IPS-NIHi11 (cell line): ENCODE data around the gene GIT1.
A peak's percentile ranks its signal among the peaks of the same experiment; 100 is the strongest.

Experiments used
- DNase-seq: peaks from one replicate; pipeline ENCODE4 v3.0.0; 2012; ENCODE audit warnings: mixed read lengths, low spot score

The GIT1 gene

DNA sequence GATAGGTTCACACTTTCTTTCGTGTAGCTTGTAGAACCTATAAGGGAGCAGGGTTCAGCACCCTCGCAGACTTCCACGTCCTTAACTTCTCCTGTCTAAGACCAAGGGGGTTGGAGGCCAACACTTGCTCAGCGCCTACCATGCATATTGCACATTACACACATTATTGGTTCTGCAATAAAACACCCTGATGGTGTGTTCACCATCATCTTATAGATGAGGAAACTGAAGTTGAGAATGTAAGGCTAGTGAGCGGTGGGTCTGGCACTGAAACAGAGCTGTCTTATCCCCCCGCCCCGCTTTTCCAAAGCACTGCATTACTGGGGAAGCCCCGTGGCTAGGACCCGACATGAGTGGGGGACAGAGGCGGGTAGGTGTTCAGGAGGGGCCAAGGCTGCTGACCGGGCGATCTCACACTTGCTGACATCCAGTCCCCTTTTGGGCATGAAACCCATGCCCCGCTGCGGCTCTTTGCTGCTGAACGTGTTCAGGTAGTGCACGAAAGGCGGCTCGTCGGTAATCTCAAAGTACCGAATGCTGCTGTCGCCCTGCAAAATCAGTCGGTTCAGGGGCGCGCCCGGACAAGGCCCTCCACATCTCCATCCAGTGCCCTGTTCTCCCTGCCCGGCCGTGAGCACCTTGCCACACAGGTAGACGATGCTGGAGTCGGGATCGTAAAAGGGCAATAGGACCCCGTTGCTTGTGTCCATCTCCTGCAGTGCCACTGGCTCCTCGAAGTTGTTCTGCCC is 27.0 kb upstream of the GIT1 start:
- DNase-seq = no peak

DNA sequence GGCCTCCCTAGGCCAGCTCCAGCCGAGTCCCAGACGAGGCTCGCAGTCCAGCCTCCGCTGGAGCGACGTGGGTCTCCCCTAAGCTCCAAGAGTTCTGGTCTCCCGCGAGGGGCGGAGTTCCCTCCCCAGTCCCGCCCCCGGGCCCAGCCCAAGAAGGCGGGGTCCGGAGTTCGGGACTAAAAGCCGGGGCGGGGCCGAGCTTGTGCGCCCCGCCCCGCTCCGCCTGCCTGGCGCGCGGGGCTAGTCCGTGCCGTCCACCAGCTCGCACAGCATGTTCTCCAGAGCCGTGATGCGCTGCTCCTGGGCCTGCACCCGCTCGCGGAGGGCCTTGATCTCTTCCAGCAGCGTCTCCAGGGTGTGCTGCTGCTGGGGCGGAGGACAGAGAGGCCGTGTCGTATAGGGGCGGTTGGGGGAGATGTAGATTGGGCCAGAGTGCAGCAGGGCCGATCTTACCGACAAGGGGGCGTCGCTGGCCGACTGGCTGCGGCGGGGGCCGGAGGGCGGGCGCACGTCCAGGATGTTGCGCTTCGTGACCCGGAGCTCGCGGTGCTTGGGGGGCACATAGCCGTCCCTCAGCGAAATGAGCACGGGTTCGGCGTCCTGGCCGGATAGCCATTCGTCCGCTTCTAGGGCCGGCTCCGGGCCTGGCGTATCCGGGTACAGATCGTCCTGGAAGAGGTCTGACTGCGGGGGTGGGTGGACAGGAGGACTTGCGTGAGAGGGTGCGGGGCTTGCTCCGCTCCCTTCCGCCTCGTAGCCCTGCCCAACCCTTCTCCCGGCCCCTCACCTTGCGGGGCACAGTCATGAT is 26.2 kb upstream of the GIT1 start:
- DNase-seq = peak; percentile 87

DNA sequence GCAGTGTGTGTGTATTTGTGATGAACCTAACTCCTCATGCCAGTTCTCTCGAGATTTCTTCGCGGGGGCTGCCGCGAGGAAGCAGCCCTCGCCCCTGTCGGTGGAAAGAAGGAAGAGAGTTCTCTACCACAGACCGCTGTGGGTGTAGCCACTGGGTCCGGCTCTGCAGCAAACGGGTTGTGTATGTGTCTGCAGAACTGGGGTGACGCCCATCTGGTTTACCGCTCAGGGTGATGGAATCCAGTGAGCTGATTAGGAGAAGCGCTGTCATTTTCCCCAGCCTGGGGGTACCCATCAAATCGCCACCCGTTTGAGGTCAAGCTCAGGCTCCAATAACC is 25.6 kb upstream of the GIT1 start:
- no peak for DNase-seq

DNA sequence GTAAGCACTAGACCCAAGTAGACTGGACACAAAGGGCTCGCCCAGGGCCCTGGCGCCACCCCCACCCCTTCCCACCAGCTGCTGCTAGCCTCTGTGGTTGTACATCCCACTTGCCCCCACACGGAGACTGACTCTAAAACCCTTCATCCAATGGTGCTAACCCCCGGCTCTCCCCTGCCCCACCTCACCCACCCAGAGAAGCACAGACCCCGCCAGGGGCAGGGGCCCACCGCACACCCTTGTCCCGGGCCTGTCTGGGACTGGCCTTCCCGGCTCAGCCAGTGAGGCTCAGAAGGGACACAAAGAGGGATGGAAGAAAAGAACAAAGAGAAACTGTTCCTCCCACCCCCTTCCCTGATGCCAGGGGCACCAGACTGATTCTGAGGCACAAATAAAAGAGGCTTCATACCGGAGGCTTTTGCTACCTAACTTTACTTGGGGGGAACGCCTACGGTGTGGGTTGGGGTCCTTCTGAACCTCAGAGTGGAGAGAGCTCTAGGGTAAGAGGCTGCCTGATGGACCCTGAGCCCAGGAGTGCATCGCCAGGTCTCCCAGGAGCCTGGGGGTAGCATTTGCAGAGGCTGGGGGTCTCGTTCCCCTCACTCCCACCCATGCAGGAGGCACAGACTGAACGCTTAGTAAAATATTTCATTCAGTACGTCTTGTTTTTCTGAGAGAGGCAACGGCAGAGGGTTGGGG is 25.1 kb upstream of the GIT1 start:
- no peak for DNase-seq

DNA sequence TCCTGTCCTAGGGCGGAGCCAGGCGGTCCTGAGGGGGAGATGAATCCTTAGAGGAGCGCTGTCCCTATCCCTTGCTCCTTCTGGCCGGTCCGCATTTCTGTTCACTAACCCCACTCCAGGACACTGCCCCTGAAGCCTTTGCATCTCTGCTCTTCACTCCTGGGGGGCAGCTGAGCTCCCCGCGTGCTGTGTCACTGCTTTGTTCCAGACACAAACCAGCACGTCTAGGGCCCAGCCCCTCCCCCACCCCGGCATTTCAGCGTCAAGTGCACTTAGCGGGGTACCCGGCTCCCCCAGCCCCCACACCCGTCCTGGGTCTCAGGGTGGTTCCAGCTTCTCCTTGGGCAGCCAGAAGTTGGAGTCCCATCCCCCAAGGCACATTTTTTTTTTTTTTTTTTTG is 24.4 kb upstream of the GIT1 start:
- DNase-seq = no peak

DNA sequence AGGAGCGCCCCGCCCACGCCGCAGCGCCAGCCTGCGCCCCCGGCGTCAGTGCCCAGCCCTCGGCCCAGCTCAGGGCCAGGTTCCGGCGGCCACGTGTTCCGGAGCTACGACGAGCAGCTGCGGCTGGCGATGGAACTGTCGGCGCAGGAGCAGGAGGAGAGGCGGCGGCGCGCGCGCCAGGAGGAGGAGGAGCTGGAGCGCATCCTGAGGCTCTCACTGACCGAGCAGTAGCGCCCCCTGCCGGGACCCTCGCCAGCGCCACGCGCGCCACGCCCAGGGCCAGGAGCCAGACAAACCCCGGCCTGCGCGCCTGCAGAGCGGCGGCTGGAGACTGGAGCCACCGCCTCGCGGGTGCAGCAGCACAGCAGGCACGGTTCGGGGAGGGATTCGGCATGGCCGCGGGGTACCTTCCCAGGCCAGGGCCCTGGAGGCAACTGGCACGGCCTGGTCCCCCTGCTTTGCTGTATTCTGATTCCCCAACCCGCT is 23.9 kb upstream of the GIT1 start:
- DNase-seq = peak; percentile 87

DNA sequence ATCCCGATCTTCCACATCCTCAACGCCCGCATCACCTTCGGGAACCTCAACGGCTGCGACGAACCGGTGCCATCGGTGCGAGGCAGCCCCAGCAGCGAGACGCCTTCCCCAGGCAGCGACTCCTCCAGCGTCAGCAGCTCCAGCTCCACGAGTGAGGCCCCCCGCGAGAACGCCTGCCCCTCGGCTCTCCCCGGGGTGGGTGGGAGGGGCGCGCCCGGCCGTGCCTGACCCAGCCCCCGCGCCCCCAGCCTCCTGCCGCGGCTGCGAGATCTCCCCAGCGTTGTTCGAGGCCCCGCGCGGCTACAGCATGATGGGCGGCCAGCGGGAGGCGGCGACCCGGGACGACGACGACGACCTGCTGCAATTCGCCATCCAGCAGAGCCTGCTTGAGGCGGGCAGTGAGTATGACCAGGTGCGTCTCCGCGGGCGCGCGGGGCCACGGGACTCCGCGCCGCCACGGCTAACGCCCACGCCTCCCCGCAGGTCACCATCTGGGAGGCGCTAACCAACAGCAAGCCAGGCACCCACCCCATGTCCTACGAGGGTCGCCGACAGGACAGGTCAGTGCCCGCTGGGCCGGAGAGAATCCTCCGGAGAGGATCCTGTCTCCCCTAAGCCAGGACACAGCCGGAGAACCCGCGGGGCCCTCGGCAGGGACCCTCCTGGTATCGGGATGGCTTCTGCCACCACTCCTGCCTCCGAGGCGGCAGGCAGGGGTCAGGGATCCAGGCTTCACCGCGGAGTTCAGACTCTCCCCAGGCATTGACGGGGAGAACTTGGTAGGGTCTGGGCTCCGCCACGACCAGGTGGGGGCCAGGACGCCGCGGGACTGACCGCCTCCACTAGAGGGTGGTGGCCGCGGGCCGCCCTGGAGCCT is 23.2 kb upstream of the GIT1 start:
- no peak for DNase-seq

DNA sequence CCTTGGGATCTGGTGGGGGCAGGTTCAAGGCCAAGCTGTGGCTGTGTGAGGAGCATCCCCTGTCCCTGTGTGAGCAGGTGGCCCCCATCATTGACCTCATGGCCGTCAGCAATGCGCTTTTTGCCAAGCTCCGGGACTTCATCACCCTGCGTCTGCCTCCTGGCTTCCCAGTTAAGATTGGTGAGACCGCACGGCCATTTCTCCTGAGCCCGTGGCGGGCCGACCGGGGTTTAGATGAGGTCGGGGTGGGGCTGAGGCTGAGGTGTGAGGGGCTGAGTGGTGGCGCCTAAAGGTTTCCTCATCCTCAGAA is 22.6 kb upstream of the GIT1 start:
- DNase-seq = no peak

DNA sequence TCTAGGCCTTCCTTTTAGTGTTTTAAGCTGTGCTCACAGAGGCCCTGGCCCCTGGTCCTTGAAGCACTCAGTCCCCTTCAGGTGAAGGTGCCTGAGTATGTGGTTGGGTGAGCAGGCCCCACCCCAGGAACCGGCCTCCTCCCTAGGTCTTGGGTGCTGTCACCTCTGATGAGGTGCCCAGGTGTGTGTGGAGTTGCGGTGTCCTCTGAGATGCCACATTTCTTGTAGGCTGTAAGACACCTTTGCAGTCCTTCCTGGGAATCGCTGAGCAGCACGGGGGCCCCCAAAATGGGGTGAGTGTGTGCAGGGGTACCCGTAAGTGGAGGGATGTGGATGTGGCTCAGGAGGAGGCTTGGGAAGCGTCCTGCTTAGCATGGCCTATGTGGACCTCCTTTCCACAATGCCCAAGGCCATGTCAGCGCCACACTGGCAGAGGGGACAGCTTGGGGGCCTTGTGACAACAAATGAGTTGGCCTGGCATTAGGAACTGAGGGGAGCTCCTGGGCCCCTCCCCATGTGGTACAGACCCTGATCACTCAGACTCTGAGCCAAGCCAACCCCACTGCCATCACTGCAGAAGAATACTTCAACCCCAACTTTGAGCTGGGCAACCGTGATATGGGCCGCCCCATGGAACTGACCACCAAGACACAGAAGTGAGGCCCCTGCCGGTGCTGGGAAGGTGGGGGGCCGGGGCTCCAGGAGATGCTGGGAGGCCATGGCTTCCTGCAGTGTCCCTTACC is 22.1 kb upstream of the GIT1 start:
- no peak for DNase-seq

DNA sequence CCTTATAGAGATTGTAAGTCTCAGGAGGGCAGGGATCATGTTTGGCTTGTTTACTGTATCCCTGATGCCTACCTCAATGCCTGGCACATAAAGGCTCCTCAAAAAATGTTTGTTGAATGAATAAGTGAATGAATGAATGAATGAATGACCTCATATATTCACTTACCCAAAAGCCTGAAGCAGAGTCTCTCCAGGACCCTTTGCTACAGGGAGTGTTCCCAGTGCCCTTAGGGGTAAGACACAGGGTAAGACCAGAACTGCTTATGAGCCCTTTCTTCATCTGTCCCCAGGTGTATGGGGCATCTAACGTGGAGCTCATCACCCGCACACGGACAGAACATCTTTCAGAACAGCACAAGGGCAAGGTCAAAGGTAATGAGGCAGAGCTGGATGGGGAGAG is 20.9 kb upstream of the GIT1 start:
- DNase-seq = no peak

DNA sequence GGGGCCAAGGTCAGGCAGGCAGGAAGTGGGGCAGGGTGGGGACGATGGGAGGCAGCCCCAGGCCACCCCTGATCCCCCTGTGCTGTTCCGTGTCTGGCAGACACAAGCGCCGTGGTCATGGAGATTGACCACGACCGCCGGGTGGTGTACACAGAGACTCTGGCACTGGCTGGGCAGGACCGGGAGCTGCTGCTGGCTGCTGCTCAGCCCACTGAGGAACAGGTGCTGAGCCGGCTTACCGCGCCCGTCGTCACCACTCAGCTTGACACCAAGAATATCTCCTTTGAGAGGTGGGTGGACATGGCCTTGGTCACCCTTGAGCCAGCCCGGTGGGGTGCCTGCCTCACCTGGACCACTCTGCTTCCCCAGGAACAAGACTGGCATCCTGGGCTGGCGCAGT is 19.5 kb upstream of the GIT1 start:
- no peak for DNase-seq

DNA sequence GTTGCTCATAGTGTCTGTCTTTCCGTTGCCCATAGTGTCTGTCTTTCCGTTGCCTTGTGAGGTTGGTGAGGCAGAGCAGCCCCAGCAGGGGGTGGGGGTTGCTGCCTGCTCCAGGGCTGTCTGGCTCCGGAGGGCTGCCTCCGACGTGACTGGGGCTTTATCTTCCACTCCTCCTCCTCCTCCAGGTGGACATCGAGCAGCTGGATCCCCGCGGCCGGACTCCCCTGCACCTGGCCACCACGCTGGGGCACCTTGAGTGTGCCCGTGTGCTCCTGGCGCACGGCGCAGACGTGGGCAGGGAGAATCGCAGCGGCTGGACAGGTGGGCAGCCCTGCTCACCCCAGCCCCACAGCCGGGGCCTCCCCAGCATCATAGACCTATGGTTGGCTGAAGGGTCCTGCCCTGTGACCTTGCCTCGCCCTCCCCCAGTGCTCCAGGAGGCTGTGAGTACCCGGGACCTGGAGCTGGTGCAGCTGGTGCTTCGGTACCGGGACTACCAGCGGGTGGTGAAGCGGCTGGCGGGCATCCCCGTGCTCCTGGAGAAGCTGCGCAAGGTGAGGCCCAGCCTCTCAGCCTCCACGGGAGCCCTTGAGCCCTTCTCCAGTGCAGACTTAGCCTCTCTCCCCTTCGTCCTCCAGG is 18.2 kb upstream of the GIT1 start:
- no peak for DNase-seq

DNA sequence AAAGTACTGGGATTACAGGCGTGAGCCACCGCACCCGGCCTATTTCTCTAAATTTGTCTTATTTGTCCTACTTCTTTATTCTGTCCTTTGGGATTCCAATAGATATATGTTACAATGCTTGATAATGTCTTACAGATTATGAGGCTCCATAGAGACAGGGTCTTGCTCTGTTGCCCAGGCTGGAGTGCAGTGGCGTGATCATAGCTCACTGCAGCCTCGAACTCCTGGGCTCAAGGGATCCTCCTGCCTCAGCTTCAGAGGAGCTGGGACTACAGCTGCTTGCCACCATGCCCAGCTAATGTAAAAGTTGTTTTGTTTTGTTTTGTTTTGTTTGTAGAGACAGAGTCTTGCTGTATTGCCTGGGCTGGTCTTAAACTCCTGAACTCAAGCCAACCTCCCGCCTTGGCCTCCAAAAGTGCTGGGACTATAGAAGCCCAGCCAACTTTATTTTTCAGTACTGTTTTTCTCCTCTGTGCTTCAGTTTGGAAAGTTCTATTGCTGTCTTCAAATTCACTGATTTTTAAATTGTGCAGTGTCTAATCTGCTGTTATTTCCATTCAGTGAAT is 13.7 kb upstream of the GIT1 start:
- no peak for DNase-seq

DNA sequence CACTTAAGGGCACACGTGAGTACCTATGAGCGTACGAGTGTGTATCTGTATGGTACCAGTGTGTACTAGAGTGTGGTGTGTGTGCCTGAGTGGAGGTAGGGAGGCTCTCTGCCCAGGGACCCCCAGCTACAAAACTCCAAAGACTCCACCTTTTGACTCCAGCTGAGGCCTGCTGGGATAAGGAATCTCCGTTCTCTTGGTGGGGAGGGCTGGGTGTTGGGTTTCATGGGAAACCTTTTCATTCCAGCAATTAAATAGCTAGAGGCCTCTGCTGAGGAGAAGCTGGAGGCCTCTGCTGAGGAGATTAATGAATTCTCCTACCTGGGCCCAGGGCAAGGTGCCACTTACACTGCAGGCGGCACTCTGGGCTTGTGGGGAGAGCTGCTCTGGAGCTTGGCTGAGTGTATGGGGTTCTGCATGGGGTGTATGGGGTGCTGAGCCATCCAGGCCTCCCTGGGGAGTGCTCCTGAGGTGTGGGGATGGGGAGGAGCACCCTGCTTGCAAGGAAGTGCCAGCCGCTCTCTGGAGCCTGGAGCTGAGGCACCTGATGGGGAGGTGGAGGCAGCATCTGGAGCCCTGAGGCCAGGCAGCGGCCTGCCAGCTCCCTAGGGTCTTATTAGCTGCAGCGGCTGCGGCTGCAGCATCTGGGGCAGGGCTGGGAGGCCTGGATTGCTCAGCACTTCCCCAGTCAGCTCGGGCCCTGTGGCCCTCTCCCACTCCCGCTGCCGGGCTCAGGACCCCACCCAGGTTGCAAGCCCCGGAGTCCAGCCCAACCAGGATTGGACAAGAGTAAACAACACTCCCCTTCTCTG is 8.1 kb upstream of the GIT1 start:
- DNase-seq = no peak

DNA sequence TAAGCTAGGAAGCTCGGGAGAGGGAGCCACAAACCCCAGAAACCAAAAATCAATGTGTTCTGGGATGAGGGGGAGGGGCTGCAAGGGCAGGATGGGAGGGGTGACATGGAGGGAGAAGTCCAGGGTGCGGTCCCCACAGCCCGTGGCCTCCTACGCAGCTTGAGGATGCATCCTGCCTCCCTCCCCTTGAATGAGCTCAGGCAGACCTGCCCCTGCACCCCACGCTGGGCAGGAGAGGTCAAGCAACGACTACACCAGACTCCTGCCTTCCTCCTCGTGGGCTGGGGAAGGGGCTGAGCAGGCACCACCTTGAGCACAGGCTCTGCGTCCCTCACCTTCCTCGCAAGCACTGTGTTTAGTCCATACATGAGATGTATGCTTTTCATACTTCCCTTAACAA is 7.4 kb upstream of the GIT1 start:
- no peak for DNase-seq

DNA sequence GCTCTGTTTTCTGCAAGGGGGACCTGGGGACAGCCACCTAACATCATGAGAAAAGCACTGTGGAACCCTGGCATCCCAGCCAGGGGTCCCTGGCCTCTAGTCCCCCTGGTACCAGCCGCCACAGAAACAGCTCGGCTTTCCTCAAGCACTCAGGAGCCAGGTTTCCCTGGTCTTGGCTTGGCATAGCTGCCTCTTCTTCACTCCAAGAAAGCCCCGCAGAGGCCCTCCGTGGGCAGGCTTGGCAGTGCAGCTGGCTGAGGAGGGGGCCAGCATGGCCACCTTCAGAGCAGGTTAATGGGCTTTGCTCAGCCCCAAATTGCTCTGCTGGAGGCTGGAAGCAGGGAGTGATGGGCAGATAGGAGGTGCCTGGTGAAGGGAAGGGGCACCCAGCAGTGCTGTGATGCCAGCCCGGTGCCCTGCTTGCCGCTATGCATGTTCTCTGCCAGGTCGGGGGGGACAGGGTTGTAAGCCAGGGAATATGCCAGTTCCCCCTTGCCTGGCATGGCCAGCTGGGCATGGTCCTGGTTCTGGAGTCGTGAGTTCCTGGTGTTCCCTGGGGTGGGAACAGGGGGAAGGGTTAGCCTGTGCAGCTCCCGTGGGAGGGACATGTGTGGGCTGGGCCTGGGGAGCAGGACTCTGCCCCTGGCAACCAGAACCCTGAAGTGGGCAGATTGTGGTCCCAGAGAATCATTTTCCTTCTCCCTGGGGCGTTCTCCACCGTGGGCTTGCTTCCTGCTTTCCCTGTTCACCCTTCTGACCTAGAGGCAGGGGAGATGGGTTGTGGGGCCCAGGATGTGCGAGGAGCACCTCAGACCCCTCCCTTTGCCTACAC is 6.7 kb upstream of the GIT1 start:
- DNase-seq = no peak

DNA sequence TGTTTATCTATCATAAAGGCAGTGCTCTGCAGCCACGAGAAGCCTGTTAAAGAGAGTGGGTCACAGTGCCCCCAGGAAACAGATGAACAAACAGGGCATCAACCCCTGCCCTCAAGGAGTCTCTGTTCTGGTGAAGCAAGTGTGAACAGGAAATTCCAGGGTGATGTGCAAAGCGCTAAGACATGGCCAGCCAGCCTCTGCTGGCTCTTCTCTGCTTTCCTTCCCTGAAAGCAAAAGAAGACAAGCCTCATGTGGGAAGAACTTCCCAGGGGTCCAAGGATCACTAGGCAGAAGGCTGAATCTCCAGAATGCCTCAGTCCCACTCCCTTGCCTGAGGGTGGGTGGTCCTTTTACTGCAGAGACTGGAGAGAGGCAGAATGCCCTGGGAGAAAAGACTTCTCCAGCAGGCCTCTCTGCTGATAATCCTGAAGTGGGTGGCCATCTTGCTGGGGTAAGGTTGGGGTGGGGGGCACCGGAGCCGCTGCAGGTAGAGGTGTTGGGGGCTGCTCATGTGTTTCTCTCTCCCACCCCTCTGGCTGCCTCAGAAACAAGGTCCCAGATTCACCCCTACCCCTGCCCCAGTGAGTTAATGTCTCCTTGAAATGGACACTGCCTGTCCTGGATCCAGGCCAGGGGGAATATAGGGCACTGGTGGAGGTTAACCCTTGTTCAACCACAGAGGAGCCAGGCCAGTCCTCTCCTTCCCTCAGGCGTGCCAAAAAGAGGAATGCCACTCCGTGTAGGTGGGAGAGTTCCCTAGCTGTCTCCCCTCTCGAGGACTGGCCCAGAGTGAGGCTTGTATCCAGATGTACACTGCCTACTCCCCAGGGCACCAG is 5.9 kb upstream of the GIT1 start:
- no peak for DNase-seq

DNA sequence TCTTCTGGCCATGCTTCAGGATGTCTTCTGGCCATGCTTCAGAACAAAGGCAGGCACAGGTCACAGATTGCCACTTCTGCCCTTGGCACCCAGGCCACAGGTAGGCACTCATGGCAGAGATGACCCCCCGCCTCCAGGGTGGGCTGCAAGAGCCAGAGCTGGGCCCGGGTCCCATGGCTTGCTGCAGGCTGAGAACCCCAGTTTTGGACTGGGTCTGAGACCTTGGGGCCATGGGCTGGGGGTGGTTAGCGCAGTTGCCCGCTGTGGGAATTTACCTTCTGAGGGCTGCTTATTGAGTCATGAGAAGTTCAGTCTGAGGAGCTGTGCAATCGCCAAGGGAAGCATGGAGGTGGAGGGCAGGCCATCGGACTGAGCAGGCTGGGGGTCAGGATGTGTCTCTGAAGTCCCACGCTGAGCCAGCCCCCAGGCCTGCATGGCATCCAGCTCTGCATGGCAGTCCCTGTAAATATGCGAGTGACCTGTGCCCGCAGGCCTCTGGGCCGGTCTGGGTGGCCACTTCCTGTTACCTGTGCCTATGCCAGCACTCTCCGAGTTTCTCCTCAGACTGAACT is 5.2 kb upstream of the GIT1 start:
- no peak for DNase-seq
